Epithelial cell of proximal tubule (primary cell): ENCODE measurements around the gene BRIP1. TPM values are rescaled to one million over a fixed set of nuclear protein-coding genes. Genes with fewer than 3 reads are reported as not detected.

Source experiments
- DNase-seq: peaks from one replicate; pipeline ENCODE4 v3.0.0-alpha.2; 2011; ENCODE audit warnings: low read depth
- H3K4me3 ChIP-seq: 2 replicates; pipeline ENCODE4 v1.5.1; 2011; ENCODE audit warnings: low read depth, mild to moderate bottlenecking, low read length
- CTCF ChIP-seq: conservative IDR thresholded peaks from 2 replicates; pipeline ENCODE4 v1.5.1; 2012; ENCODE audit warnings: low read depth, mild to moderate bottlenecking, low read length
- total RNA-seq: library from RNA; depleted of rRNA; stranded (reverse); fragments of >200 nt; gene quantifications from 2 replicates; pipeline ENCODE4 v1.2.3, GENCODE V29; 2015

BRIP1 gene
- total RNA-seq, 1 donor from 2014 or later = 12.6 TPM

- no peak overlapping the region for H3K4me3 ChIP-seq
- TF ChIP-seq CTCF = no peak
- no peak for DNase-seq
Observed at GRCh38 chr17:61813211-61813610, 50.1 kb downstream of the BRIP1 start.

GRCh38 chr17:61812747-61813146, 50.6 kb downstream of the BRIP1 start:
- TF ChIP-seq CTCF = no peak
- no peak for DNase-seq

GRCh38 chr17:61809816-61810392, 53.4 kb downstream of the BRIP1 start:
- no peak overlapping the region for H3K4me3 ChIP-seq
- DNase-seq = no peak
- TF ChIP-seq CTCF = no peak

More at GRCh38 chr17:61812747-61813146, 50.6 kb downstream of the BRIP1 start:
- no peak overlapping the region for H3K4me3 ChIP-seq

- no peak overlapping the region for H3K4me3 ChIP-seq
- no peak for TF ChIP-seq CTCF
- no peak for DNase-seq
Observed at GRCh38 chr17:61808442-61808841, 54.9 kb downstream of the BRIP1 start.

- no peak for TF ChIP-seq CTCF
- no peak overlapping the region for H3K4me3 ChIP-seq
- no peak for DNase-seq
Observed at GRCh38 chr17:61806936-61807335, 56.4 kb downstream of the BRIP1 start.

GRCh38 chr17:61806081-61806828, 57.1 kb downstream of the BRIP1 start:
- no peak overlapping the region for H3K4me3 ChIP-seq
- no peak for DNase-seq
- TF ChIP-seq CTCF = no peak

- no peak for TF ChIP-seq CTCF
- no peak overlapping the region for H3K4me3 ChIP-seq
- DNase-seq = no peak
Observed at GRCh38 chr17:61805399-61805798, 57.9 kb downstream of the BRIP1 start.
